Right atrium auricular region (tissue), 2 donors: ENCODE measurements around the gene CEP164. TPM values are rescaled to one million over a fixed set of nuclear protein-coding genes. Genes with fewer than 3 reads are reported as not detected.

Source experiments
- DNase-seq: peaks from one replicate; pipeline ENCODE4 v3.0.0-alpha.2; 2019; ENCODE audit warnings: low spot score
- H3K27ac ChIP-seq, 2 donors: fragments of 200-600 bp; sonication (generic); 1 replicate in 1 of 2; 2 replicates in 1 of 2; pipeline ENCODE4 v1.5.1; 2016 to 2019
- H3K27me3 ChIP-seq, 2 donors: fragments of 200-600 bp; sonication (generic); one replicate each; pipeline versions ENCODE4 v1.5.1 to v1.6.0; 2017 to 2019
- H3K36me3 ChIP-seq: fragments of 200-600 bp; sonication (generic); one replicate; pipeline ENCODE4 v1.5.1; 2016
- H3K4me1 ChIP-seq, 2 donors: fragments of 200-600 bp; sonication (generic); one replicate each; pipeline versions ENCODE4 v1.5.1 to v1.6.0; 2017 to 2019
- H3K4me3 ChIP-seq, 2 donors: fragments of 200-600 bp; sonication (generic); 1 replicate in 1 of 2; 2 replicates in 1 of 2; pipeline ENCODE4 v1.5.1; 2017 to 2019; ENCODE audit warnings: mild to moderate bottlenecking in 1 of 2, moderate library complexity in 1 of 2
- H3K9me3 ChIP-seq, 2 donors: fragments of 200-600 bp; sonication (generic); one replicate each; pipeline ENCODE4 v1.5.1; 2019
- CTCF ChIP-seq, 2 donors: fragments of 200-600 bp; sonication (generic); IDR thresholded peaks; one replicate each; pipeline ENCODE4 v1.5.1; 2019; ENCODE audit warnings: antibody characterized with exemption in 2 of 2
- total RNA-seq, 2 donors: library from RNA; depleted of rRNA; stranded (reverse); fragments of >200 nt; gene quantifications; one replicate each; pipeline ENCODE4 v1.1.0, GENCODE V29; 2016

The CEP164 gene
- total RNA-seq, 2 donors from 2014 or later = 3.3 to 7.6 TPM

DNA sequence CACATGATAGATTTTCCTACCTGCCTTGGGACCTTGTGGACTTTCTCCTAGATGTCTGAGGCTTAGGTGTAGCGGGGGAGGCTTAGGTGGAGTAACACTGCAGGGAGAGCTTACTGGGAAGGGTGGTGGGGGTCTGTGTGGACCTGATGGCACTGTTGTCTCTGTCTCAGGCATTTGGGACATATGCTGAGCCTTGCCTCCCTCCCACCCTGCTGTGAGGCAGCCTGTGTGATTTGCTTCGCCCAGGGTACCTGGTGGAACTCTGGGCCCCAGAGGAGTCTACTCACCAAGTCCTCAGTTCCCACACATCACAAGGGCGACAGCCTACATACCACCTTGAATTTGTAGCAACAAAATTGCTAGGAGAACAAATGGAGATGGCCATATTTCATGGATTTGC, 80.7 kb downstream of the CEP164 start:
- Histone ChIP-seq H3K4me3 (no peak overlapping the region), H3K36me3 (peaks cover 28% of the 10 kb centered on the region), H3K27me3 (no peaks in the 10 kb centered on the region), H3K4me1 (no peaks in the 10 kb centered on the region), H3K27ac (no peak overlapping the region), H3K9me3 (peaks cover 0 to 11% of the 10 kb centered on the region in 2 donors)
- DNase-seq = no peak
- no peak for TF ChIP-seq CTCF (IDR thresholded peaks at IDR 0.05)

GRCh38 chr11:117409511-117409910, 81.9 kb downstream of the CEP164 start:
- no peak for DNase-seq
- TF ChIP-seq CTCF (IDR thresholded peaks at IDR 0.05) = no peak
- H3K36me3 ChIP-seq = peaks cover 25% of the 10 kb centered on the region
- no peak overlapping the region for H3K4me3 ChIP-seq
- H3K27me3 ChIP-seq = no peaks in the 10 kb centered on the region
- H3K9me3 ChIP-seq = peaks cover 0 to 11% of the 10 kb centered on the region in 2 donors
- H3K4me1 ChIP-seq = no peaks in the 10 kb centered on the region
- H3K27ac ChIP-seq = no peak overlapping the region

DNA sequence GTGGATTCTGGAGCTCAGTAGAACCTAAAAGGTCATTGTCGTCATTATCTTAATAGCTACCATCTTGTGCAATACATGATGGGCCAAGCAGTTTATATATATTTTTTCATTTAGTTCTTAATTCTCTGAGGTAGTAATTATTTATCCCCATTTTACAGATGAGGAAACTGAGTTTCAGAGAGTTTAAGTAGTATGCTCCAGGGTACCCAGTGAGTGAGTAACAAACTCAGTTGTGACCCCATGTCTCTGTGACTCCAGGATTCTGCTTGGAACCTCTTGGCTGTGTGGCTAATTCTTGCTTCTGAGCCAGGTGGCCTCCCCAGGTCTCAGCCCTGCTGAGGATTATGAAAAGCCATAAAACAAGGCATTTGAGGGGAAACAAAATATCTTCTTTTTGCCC, 82.6 kb downstream of the CEP164 start:
- peaks cover 18% of the 10 kb centered on the region for H3K36me3 ChIP-seq
- TF ChIP-seq CTCF (IDR thresholded peaks at IDR 0.05) = no peak

DNA sequence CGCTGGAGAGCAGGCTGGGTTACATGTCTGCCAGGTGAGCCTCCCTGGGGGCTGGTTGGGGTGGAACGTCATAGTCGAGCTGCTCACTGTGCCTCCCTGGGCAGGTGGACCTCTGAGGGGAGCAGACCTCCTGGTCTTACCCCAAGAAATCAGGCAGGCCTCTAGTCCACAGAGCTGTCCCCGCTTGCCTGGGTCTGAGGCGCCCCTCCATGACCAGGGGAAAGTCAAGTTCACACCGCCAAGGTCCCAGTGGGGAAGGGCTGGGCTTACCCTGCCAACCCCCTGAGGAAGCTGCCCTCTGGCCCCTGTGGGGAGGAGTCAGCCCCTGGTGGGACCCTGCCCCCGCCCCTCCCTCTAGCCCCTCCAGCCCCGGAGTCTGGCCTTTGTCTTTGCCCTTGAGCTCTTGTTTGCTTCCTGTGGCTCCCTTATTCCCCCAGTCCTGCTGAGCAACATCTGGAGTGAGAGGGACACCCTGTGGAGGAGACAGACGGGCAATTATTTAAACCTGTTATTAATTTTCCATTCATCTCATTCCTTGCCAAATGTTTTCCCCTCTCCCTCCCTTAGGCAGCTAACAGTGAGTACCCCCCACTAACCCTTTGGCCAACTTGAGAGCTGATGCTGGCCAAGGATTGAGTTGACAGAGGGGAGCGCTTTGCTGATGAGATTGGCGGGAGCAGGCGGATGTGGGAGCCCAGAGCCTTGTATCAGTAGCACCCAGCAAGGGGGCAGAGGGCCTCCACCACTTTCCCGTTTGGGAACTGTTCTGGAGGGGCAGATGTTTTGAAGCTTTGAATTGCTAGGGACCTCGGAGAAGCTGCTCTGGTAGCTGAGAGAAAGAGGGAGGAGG, 83.4 kb downstream of the CEP164 start:
- Histone ChIP-seq H3K36me3 (peaks cover 15% of the 10 kb centered on the region), H3K4me3 (no peak overlapping the region), H3K27me3 (no peaks in the 10 kb centered on the region), H3K9me3 (peaks cover 0 to 2% of the 10 kb centered on the region in 2 donors), H3K27ac (no peak overlapping the region), H3K4me1 (no peaks in the 10 kb centered on the region)
- DNase-seq = no peak
- no peak for TF ChIP-seq CTCF (IDR thresholded peaks at IDR 0.05)

More for the DNA sequence above, 82.6 kb downstream of the CEP164 start:
- Histone ChIP-seq H3K4me1 (no peaks in the 10 kb centered on the region), H3K27ac (no peak overlapping the region), H3K27me3 (no peaks in the 10 kb centered on the region), H3K9me3 (peaks cover 0 to 11% of the 10 kb centered on the region in 2 donors), H3K4me3 (no peak overlapping the region)
- DNase-seq = no peak

- TF ChIP-seq CTCF (IDR thresholded peaks at IDR 0.05) = no peak
- H3K36me3 ChIP-seq = peaks cover 15% of the 10 kb centered on the region
These were observed 84.1 kb downstream of the CEP164 start for GRCh38 chr11:117411736-117412135.

More at GRCh38 chr11:117411736-117412135, 84.1 kb downstream of the CEP164 start:
- no peaks in the 10 kb centered on the region for H3K9me3 ChIP-seq
- no peak overlapping the region for H3K27ac ChIP-seq
- H3K4me3 ChIP-seq = no peak overlapping the region
- DNase-seq = no peak
- no peaks in the 10 kb centered on the region for H3K27me3 ChIP-seq
- no peaks in the 10 kb centered on the region for H3K4me1 ChIP-seq
